ENCODE results near the gene PDSS2. TPM values are rescaled to one million over a fixed set of nuclear protein-coding genes. Genes with fewer than 3 reads are reported as not detected.
"Not testable (repeated sequence)": the region's sequence is repeated elsewhere in the genome, so short reads cannot be mapped to it uniquely, and the experiment has no call there.

Gene PDSS2
- 10.8 TPM for total RNA-seq

- peak; percentile 91 for DNase-seq
Observed at GRCh38 chr6:107459283-107460082, at the start of gene PDSS2. TSS of gene PDSS2 (minus strand) at chr6:107459564. CDS start at chr6:107459285, 279 bp downstream.

DNA sequence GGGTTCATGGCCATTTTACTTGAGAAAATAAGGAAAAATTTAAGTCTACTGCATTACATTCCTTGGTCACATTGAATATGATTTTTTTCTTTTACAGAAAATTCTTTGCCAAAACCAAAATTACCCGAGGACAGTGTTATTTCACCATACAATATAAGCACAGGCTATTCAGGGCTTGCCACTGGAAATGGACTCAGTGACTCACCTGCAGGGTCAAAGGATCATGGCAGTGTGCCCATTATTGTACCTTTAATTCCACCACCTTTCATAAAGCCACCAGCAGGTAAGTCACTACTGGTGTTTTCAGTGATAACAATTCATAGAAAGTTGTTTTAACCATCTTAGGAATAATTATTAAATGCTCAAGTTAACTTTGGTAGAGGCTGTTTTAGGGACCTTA lies 46.8 kb upstream of the PDSS2 start:
- no peak for DNase-seq

- DNase-seq, result no peak
Observed at GRCh38 chr6:107504270-107505026, 45.1 kb upstream of the PDSS2 start.

DNA sequence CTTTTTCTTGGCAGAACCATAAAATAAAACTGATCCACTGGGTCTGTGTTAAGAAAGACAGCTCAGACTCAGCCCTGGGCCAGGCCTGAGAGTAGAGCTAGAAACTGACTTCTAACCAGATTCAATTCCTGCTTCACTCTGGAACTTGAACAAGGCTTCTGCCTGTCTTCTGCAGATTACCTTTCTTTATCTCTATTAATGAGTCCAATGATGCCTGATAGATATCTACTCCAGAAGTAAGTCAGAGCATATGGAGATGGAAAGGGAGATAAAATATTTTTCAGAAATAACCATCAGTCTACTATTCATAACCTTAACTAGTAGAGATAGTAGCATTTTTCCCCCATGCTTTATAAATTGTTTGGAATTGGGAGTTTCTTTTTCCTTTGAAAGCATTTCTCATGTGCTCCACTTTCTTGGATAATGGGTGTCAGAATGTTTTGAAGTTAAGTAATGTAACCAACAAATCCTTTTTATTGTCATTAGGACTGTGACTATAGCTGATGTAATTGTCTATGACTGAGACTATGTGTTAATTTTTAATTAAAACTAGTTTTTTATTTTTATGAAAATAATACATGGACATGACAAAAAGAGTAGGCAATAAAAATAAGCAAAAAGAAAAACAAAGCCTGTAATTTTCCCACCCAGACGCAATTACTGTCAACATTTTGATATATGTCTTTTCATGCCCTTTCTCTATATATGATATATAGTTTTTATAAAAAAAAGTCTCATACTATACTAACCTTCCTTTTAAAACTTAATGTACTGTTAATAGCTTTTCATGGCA lies 37.7 kb upstream of the PDSS2 start:
- DNase-seq, result no peak

- no peak for DNase-seq
Observed at GRCh38 chr6:107495971-107496370, 36.6 kb upstream of the PDSS2 start.

DNA sequence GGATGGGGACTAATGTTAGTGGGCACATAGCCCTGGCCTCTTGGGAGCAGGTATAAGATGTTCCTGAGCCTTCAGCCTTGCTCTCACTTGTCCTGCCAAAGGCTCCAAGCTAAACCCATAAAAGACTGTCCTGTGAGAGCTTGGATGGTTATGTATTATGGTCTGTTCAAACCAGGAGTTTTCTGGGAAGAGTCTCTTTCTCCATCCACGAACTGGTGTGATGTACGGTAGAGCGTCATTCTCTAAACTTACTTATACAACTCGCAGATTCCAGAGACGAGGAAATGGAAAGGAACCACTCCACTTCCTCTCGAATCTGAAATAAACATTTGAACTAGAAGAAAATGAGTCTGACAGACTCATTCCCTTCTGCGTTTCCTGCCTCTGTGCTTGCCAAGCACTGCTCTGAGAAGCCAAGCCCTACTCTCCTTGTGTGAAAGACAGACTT lies 35.9 kb upstream of the PDSS2 start:
- peak; percentile 53 for DNase-seq

GRCh38 chr6:107493158-107494057 lies 34.0 kb upstream of the PDSS2 start:
- DNase-seq, result peak; percentile 13

DNA sequence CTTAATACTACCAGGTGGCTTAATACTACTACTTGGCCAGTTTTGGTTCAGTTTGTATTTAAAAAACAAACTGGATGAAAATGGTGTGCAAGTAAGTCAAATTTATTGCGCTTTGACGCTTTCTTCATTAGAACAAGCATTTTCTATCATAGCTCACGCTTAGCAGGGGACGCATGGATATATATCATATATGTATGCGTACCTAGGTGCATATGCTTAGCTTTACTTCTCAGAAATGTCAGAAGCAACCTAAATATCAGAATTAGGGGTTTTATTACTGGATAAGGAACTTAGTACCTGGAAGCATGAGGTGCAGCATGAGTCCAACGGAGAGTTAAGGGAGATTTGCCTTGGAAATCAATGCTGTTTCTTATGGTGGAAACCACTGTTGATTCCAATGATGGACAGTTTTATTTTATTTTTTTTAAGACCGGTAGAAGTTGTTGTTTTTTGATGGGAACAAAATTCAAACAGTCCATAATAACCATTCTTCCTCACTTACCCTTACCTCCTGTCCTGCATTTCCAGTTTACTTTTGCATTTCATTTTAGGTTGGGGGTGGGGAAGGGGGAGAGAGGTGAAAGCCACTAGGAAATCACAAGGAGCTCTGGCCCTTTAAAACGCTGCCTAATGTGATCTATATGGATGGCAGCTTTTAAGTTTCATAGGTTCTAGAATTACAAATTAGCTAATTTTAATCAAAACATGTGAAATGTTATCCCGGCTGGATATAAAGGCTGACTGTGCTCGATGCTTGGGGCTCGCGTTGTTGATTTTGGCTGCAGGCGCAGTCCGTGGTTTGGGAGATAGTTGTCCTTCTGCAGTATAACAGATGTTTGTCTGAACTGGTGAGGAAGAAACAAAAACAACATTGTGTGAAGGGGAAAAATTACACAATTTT lies 32.6 kb upstream of the PDSS2 start:
- DNase-seq, result peak; percentile 45

- peak; percentile 31 for DNase-seq
Observed at GRCh38 chr6:107491138-107491609, 31.8 kb upstream of the PDSS2 start.

DNA sequence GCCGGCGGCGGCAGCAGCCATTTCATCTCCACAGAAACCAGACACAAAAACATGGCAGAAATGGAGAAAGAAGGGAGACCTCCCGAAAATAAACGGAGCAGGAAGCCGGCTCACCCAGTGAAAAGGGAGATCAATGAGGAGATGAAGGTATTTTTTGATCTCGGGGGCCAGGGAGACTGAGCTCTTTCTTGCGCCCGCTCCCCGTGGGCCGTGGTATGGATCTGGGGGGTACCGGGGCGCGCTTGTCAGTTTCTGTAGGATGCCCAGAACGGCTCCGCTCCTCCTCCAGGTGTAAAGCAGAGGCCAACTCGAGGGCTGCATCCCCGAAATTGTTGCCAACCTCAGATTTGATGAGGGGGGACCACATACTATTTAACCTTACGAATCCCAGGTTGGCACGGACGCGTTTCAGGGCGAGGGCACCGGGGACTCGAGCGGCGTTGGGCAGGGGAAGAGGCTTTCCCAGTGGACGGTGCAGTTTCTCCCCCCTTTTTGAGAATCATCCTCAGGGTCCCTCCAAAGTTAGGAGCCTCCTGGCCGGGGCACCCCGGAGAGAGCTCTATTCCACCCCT lies 31.3 kb upstream of the PDSS2 start:
- DNase-seq, result no peak

DNA sequence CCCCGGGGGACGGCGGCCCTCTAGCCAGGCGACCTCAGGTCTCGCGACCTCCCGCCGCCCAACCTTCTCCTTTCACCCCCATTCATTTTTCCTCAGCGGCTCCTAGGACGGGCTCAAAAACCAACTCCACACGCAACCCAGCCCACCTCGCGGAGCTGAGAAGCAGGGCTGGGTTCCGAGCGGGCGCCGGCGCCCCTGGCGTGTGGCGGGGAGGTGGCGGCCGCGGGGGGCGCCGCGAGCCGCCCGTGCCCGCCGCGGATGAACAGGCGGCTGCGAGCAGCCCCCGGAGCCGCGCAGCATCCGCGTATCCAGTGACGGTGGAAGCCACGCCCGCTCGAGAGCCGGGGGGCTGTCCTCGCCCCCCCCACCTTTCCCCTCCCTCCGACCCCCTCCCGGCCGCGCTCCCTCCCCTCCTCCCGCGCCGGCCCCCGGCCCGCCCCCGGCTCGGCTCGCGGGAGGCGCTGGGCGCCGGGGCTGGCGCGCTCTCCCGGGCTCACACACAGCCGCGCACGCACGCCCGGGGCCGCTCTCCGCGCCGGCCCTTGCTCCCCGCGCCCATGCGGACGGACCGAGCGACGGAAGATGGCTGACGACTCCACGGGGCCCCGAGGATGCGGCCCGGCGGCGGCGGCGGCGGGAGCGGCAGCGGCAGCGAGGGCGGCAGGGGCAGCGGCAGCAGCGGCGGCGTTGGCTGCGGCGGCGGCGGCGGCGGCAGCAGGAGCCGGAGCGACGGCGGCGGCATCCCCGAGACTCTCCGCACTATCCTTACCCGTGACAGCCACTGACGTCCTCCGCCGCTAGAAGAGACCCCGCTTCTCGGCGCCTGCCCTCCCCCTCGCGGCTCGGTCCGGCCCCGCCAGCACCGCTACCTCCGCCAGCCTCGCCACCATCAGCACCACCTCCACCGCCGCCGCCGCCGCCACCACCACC lies 30.5 kb upstream of the PDSS2 start, which contains the start of gene SOBP:
Gene SOBP, plus strand, starts transcription at position 482 of the 930 bp plus-strand sequence. CDS start 500 bp downstream, outside the sequence.
- DNase-seq, result peak; percentile 66

- DNase-seq, result peak; percentile 58
Observed at GRCh38 chr6:107488875-107489635, 29.7 kb upstream of the PDSS2 start.

DNA sequence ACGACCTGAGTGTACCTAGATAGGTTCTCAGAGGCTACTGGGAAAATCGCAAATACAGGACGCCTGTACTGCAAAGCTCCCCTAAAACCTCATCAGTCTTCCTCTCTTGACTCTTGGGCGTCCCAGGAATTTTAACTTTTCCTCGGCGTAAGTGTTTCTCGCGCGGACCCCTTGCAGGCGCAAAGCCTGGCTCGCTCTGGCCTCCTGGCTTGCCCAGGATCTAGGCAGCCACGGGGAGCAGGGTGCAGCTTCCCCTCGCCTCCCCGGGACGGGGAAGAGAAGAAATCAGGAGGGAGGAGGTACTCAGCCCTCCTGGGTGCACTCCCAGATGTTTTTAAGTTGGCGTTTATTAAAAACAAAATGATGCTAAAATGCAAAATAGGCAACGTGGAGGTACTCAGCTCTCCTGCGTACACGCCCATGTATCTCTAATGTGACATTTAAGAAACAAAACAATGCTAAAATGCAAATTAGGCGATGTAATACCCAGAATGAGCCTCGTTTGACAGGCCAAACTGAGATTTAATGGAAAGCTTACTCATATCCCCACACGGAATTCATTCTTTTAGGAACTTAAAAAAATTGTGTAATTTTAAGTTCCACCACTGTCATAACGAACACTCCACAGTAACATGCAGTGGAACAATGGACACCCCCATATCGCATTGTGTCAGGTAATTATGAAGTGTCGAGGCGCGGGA lies 29.0 kb upstream of the PDSS2 start:
- DNase-seq, result no peak

- no peak for DNase-seq
Observed at GRCh38 chr6:107485157-107485556, 25.8 kb upstream of the PDSS2 start.

DNA sequence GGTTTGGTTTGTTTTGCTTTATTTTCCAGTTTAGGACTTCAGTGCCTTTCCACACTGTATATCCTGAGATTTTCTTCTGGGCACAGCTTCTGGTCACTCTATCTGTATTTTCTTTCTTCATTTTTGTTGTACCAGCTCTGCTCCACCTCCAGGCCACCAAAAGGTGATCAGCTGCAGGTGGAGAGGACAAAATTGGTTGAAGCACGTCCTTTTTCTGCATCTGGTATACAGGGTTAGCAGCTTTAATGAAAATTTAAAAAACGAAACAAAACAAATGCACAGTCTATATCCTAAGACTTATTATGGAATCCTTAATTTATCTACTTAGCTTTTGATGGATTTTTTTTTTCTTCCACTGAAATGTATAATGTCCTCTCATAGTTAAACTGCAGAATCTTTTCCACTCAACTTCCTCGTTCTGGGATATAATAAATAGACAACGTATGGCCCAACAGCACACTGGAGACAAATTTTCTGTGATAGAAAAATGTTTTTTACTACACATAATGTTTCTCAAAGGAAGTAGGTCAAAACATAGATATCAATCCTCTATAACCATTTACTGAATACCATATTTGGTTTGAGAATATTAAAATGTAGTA lies 19.8 kb upstream of the PDSS2 start:
- no peak for DNase-seq

DNA sequence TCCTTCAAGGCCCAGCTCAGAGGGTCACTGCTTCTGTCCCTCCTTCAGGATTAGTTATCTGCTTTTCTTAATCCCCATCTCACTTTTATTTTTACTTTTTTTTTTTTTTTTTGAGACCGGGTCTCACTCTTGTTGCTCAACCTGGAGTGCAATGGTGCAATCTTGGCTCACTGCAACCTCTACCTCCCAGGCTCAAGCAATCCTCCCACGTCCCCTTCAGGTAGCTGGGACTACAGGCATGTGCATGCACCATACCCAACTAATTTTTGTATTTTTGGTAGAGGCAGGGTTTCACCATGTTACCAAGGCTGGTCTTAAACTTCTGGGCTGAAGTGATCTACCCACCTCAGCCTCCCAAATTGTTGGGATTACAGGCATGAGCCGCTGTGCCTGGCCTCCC lies 16.5 kb upstream of the PDSS2 start:
- not testable (repeated sequence) for DNase-seq

DNA sequence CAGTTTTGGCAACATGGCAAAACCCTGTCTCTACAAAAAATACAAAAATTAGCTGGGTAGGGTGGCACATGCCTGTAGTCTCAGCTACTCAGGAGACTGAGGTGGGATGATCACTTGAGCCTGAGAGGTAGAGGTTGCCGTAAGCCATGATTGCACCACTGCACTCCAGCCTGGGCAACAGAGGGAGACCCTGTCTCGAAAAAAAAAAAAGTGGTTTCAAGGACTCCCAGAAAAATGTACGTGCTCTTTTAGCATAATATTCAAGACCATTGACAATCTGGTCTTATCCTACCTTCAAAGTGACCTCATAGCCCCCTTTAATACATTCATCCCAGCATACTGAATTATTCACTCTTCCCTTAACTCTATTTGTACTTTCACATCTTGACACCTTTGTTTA lies 16.0 kb upstream of the PDSS2 start:
- DNase-seq, result not testable (repeated sequence)
